Measurements from ENCODE around the gene ITGA11. TPM values are rescaled to one million over a fixed set of nuclear protein-coding genes. Genes with fewer than 3 reads are reported as not detected.

Gene ITGA11
- total RNA-seq, 2 experiments from 2014 or later = under 0.01 TPM; not detected in 1

DNA sequence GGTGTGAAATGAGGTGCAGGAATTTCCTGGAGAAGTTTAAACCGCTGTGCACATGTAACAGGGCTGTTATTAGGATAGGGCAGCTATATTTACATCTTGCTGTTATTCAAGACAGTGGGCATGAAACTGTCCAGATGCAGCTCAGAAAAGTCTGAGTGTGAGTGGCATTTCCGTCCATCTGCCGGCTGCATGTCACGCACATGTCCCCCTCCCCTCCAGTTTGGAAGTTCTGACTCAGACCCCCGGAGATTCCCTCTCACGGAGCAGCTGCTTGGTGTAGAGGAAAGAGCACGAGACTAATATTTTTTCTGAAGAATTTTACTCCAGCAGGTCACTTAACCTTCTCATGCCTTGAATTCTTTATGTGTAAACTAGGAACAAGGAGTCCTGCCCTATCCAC, 84.6 kb downstream of the ITGA11 start:
- Histone ChIP-seq H4K20me1 (ENCODE audit: insufficient read depth, low read length) (no peaks in the 10 kb centered on the region), H3K4me3 (ENCODE audit: low read depth, low read length, poor library complexity, severe bottlenecking) (no peak overlapping the region), H3K79me2 (ENCODE audit: insufficient read depth, low read depth, low read length) (no peaks in the 10 kb centered on the region), H3K9me3 (ENCODE audit: low read length) (no peaks in the 10 kb centered on the region), H2AFZ (ENCODE audit: low read length) (no peak overlapping the region), H3K36me3 (ENCODE audit: insufficient read depth, low read length) (no peaks in the 10 kb centered on the region), H3K9me2 (ENCODE audit: insufficient read depth, low read length) (no peaks in the 10 kb centered on the region), H3K27ac (ENCODE audit: low read depth, low read length, poor library complexity, severe bottlenecking) (no peak overlapping the region), H3K4me2 (ENCODE audit: low read length) (no peak overlapping the region), H3K4me1 (ENCODE audit: insufficient read depth, low read length, poor library complexity, severe bottlenecking) (peaks cover 3% of the 10 kb centered on the region)
- BruUV-seq (replicated peaks) = no TSS peak
- TF ChIP-seq, protein P1, sequence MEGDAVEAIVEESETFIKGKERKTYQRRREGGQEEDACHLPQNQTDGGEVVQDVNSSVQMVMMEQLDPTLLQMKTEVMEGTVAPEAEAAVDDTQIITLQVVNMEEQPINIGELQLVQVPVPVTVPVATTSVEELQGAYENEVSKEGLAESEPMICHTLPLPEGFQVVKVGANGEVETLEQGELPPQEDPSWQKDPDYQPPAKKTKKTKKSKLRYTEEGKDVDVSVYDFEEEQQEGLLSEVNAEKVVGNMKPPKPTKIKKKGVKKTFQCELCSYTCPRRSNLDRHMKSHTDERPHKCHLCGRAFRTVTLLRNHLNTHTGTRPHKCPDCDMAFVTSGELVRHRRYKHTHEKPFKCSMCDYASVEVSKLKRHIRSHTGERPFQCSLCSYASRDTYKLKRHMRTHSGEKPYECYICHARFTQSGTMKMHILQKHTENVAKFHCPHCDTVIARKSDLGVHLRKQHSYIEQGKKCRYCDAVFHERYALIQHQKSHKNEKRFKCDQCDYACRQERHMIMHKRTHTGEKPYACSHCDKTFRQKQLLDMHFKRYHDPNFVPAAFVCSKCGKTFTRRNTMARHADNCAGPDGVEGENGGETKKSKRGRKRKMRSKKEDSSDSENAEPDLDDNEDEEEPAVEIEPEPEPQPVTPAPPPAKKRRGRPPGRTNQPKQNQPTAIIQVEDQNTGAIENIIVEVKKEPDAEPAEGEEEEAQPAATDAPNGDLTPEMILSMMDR (conservative IDR thresholded peaks at IDR 0.05; ENCODE audit: low read length) = no peak
- TF ChIP-seq EZH2phosphoT487 (IDR thresholded peaks at IDR 0.05; ENCODE audit: borderline replicate concordance, low read depth, low read length) = no peak
- CTCF ChIA-PET (ENCODE audit: unreplicated experiment) = no interaction called here
- intact Hi-C loops (cut with micrococcal nuclease; ENCODE audit: unreplicated experiment) = no loop called here
- DNase-seq (ENCODE audit: low spot score) = no peak
- POLR2A ChIA-PET = no interaction called here

DNA sequence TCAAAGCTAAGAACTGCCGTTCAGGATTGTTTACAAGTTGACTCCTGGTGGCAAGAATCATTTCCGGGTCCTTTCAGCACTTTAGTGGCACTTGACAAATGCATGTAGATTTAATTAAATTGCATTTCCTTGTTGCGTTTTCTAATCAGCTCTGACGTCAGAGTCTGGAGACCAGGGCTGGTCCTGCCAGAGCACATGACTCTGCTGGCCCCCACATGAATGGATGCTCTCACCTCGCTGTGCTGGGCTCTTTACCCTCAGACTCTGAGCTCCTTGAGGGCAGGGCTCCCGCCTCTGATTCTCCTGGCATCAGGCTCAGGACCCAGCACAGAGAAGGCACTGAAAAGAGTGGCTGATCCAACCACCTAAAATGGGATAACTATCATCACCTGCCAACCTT, 85.0 kb downstream of the ITGA11 start:
- Histone ChIP-seq H3K79me2 (ENCODE audit: insufficient read depth, low read depth, low read length) (no peaks in the 10 kb centered on the region), H3K4me2 (ENCODE audit: low read length) (no peak overlapping the region), H3K4me3 (ENCODE audit: low read depth, low read length, poor library complexity, severe bottlenecking) (no peak overlapping the region), H3K4me1 (ENCODE audit: insufficient read depth, low read length, poor library complexity, severe bottlenecking) (no peaks in the 10 kb centered on the region), H3K9me3 (ENCODE audit: low read length) (no peaks in the 10 kb centered on the region), H3K27ac (ENCODE audit: low read depth, low read length, poor library complexity, severe bottlenecking) (no peak overlapping the region), H4K20me1 (ENCODE audit: insufficient read depth, low read length) (no peaks in the 10 kb centered on the region), H3K9me2 (ENCODE audit: insufficient read depth, low read length) (no peaks in the 10 kb centered on the region), H2AFZ (ENCODE audit: low read length) (no peak overlapping the region), H3K36me3 (ENCODE audit: insufficient read depth, low read length) (no peaks in the 10 kb centered on the region)
- no peak for DNase-seq (ENCODE audit: low spot score)
- ChIA-PET CTCF (ENCODE audit: unreplicated experiment) (no interaction called here), POLR2A (no interaction called here)
- no TSS peak for BruUV-seq (replicated peaks)
- no peak for TF ChIP-seq EZH2phosphoT487 (IDR thresholded peaks at IDR 0.05; ENCODE audit: borderline replicate concordance, low read depth, low read length)
- TF ChIP-seq, protein P1 (conservative IDR thresholded peaks at IDR 0.05; ENCODE audit: low read length) = no peak
- intact Hi-C loops (cut with micrococcal nuclease; ENCODE audit: unreplicated experiment) = no loop called here

DNA sequence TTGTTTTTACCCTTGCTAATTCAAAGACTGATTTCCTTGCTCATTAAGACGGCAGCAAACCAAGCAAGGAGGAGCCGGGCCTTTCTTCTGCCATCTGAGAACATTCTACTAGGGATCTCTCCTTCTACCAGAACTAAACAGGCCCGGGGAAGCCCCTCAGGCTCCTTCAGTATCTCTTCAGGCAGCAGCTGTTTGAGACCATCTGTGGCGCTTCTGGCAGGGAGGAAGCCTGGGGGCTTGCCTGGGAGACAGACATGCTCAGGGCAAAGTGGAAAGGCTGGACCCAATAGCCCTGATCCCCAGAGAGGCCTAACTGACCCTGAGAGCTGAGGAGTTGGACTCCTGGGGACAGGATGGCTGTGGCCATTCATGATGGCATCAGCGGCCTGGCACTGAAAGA, 86.5 kb downstream of the ITGA11 start:
- intact Hi-C loops (cut with micrococcal nuclease; ENCODE audit: unreplicated experiment) = no loop called here
- ChIA-PET POLR2A (no interaction called here), CTCF (ENCODE audit: unreplicated experiment) (no interaction called here)
- Histone ChIP-seq H2AFZ (ENCODE audit: low read length) (no peak overlapping the region), H3K4me3 (ENCODE audit: low read depth, low read length, poor library complexity, severe bottlenecking) (no peak overlapping the region), H3K9me3 (ENCODE audit: low read length) (no peaks in the 10 kb centered on the region), H3K27ac (ENCODE audit: low read depth, low read length, poor library complexity, severe bottlenecking) (no peak overlapping the region), H3K36me3 (ENCODE audit: insufficient read depth, low read length) (no peaks in the 10 kb centered on the region), H3K4me1 (ENCODE audit: insufficient read depth, low read length, poor library complexity, severe bottlenecking) (no peaks in the 10 kb centered on the region), H4K20me1 (ENCODE audit: insufficient read depth, low read length) (no peaks in the 10 kb centered on the region), H3K4me2 (ENCODE audit: low read length) (no peak overlapping the region), H3K79me2 (ENCODE audit: insufficient read depth, low read depth, low read length) (no peaks in the 10 kb centered on the region), H3K9me2 (ENCODE audit: insufficient read depth, low read length) (no peaks in the 10 kb centered on the region)
- TF ChIP-seq, protein P1 (conservative IDR thresholded peaks at IDR 0.05; ENCODE audit: low read length) = no peak
- TF ChIP-seq EZH2phosphoT487 (IDR thresholded peaks at IDR 0.05; ENCODE audit: borderline replicate concordance, low read depth, low read length) = no peak
- no peak for DNase-seq (ENCODE audit: low spot score)
- no TSS peak for BruUV-seq (replicated peaks)
